COLO829 (cell line): ENCODE measurements around the gene VDAC1.
"Not testable (repeated sequence)": the region's sequence is repeated elsewhere in the genome, so short reads cannot be mapped to it uniquely, and the experiment has no call there.

Experiments
- DNase-seq: peaks from one replicate; pipeline ENCODE4 v3.0.0; 2012; ENCODE audit warnings: low spot score

VDAC1 gene

GRCh38 chr5:133995341-133995740 lies 9.4 kb downstream of the VDAC1 start:
- DNase-seq: no peak

DNA sequence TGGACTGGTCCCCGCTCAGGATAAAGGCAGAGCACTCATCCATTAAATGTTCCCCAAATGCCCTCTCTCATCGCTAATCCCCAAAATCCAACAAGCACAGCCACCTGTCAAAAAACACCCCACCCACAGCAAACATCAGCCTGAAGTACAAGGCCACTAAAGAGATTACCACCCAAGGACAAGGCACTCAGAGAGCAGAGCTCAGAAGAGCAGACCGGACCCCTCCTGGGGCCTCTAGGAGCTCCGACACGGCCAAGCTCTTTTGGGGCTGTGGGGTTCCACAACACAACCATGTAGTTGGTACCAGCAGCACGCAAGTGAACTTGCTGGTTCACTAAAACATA lies 9.8 kb downstream of the VDAC1 start:
- DNase-seq: no peak

- DNase-seq: no peak
Measured at GRCh38 chr5:133994297-133994989, 10.3 kb downstream of the VDAC1 start.

DNA sequence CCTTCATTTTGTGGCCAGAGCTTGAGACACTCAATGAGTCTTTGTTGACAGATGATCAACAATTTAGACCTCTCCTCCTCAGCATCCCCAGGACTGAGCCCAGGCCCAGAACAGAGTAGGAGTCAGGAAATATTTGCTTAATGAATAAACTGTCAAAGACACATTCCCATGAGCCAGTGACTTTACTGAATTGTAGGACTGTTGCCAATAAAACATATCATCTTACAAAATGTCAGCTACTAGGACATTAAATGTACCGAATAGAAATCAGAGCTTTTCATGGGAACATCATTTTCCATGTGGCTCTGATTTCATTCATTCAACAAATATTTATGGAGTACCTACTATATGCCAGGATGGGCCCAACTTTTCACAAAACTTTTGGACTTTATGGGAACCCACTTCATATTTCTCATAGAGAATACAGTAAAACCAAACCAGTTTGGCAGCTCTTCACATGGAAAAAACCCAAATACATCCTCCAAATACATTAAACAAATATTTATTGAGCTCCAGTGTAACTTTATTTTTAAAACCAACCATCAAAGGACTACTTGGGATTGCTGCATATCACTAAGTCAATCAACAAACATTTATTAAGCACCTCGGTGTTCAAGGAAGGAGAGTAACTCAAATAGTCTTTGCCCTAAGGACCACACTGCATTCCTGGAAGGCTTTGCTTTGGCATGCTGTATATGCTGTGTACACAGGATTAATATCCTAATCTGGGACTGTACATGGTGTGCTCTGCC lies 11.4 kb downstream of the VDAC1 start:
- peak; percentile 73 for DNase-seq

- no peak for DNase-seq
Measured at GRCh38 chr5:133992429-133993155, 12.2 kb downstream of the VDAC1 start.

- no peak for DNase-seq
Measured at GRCh38 chr5:133991171-133991910, 13.4 kb downstream of the VDAC1 start.

GRCh38 chr5:133990396-133990795 lies 14.4 kb downstream of the VDAC1 start:
- DNase-seq: no peak

- DNase-seq: no peak
Measured at GRCh38 chr5:133985540-133986180, 19.1 kb downstream of the VDAC1 start.

DNA sequence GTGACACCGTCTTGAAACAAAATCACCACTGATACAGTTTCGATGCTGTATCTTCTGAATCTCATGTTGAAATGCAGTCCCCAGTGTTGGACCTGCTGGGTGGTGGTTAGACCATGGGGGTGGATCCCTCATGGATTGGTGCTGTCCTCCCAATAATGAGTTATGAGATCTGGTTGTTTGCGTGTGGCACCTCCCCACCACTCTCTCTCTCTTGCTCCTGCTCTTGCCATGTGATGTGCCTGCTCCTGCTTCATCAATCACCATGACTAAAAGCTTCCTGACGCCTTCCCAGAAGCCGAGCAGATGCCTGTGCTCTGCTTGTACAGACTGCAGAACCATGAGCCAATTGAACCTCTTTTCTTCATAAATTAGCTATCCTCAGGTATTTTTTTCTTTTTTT lies 21.1 kb downstream of the VDAC1 start:
- no peak for DNase-seq

- DNase-seq: no peak
Measured at GRCh38 chr5:133981714-133982113, 23.1 kb downstream of the VDAC1 start.

DNA sequence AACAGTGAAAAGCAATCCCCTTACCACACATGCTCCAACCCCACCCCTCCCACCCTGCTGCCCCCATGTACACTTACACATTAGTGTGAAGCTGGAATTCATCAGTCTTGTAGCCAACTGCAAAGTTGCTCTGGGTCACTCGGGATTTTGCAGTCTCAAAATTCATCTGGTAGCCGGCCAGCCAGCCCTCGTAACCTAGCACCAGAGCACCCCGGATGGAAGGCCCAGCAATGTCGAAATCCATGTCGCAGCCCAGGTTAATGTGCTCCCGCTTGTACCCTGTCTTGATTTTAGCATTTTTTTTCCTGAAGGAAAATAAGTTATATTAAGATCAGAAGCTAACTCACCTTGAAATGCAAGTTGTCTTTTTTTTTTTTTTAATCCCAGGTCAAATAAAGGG lies 24.1 kb downstream of the VDAC1 start:
- no peak for DNase-seq

DNA sequence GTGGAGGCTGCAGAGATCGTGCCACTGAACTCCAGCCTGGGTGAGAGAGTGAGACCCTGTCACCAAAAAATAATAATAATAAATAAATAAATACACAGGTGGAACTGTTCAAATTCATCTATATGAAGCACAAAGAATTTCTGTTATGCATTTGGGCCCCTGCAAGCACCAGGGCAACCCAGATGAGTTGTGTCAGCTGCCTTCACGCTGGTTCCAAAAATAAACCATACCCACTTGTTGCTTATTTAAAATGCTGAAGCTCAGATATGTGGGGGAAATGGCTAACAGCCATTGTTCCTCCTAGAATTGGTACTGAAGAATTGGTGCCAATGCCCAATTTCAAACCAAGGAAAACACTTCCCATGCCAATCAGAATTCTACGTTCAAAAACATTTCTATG lies 25.8 kb downstream of the VDAC1 start:
- DNase-seq: no peak

DNA sequence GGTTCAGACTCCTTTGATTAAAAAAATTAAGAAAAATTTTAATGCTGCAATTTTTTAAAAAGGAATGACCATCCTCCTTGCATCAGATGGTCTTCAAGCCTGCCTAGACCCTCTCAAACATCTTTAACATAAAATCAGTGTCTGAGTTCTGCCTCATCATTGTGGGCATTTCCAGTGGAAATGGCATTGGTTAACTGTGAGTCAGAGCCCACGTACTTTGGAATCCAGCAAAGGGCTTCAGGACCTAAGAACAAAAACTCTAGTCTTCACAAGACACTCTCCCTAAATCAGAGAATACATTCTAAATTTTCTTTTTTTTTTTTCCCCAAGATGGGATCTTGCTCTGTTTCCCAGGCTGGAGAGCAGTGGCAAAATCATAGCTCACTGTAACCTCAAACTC lies 26.9 kb downstream of the VDAC1 start:
- peak; percentile 70 for DNase-seq

DNA sequence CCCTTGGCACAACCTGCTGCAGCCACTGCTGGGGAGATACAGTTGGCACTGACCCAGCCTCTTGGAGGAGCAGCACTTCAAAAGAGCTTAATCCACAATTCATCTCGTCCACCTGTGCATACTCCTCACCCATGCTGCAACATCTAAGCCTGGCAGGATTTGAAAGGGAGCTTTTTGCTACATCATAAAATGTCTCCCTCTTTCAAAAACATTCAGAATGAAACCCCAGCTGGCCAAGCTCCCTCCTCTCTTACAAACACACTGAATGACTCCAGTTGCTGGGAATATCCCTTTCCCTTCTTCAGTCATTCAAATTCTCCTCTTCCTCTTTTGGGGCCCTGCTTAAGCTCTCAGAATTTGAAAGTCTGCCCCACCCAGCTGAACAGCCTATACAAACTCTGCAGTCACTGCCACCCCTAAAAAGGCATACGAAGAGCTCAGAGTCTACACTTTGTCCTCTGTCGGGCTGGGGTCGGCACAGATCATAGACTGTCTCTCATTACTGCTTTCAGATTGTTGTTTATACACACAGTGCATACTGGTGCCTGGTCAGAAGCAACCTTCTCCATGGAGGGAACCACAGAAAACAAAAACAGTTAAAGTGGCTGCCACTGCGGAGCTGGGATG lies 27.5 kb downstream of the VDAC1 start:
- no peak for DNase-seq

DNA sequence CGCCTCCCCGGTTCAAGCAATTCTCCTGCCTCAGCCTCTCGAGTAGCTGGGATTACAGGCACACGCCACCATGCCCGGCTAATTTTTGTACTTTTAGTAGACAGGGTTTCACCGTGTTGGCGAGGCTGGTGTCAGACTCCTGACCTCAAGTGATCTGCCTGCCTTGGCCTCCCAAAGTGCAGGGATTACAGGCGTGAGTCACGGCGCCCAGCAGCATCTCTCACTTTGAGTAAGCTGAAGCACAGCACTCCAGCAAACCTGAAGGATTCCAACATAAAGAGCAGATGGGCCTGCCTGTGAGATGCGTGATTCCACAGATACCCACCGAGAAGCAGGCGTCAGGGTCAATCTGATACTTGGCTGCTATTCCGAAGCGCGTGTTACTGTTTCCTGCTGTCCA lies 29.2 kb downstream of the VDAC1 start:
- DNase-seq: not testable (repeated sequence)

DNA sequence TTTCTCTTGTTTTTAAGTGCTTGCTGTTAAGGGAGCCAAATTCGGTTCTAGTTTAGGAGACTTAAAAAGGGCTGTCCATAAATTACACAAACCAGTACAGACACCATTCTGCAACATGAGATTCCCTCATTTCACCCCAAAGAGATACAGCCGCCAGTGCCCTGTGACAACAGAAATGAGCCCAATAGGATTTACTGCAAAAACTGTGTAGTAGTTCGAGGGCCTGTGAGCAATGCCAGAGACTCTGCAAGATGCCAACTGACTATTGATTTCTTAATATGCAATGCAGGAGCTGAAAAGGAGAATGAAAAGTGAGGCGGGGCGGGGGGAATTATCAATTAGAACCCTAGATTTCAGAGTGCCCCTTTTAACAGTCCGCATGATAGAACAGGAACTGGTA lies 30.6 kb downstream of the VDAC1 start:
- DNase-seq: no peak

- DNase-seq: no peak
Measured at GRCh38 chr5:133970325-133970909, 34.4 kb downstream of the VDAC1 start.

DNA sequence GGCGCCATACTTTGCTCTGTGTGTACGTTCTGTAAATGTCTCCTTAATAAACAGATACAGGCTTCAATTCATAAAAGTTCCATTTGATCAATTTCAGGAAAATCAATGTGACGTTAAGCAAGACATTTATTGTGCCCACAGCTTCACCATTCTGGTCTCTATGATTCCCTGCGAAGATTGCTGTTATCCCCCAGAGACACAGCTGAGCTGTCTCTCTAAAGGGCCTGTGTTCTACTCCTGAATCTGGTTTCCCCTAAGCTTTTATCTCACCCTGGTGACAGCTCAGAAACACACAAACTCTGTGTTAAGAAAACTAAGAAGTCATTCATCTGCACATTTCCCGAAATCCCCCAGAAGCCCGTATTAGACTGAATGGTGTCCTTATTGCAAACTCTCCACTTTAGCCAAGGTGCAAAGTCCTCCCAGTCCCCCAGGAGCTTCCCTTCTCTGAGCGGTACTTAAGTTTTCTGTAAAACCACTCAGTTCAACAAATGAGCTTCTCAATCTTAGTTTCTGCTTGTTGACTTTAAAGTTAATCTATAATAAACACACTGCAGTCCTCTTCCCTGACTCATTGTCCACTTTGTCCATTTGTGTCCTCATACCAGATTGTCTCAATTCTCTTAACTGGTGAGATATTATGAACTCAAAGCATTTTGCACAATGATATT lies 35.0 kb downstream of the VDAC1 start:
- peak; percentile 94 for DNase-seq

- DNase-seq: peak; percentile 86
Measured at GRCh38 chr5:133968204-133968980, 36.4 kb downstream of the VDAC1 start, which contains the start of gene C5orf15. C5orf15 (minus strand) TSS chr5:133968625; CDS start chr5:133968584, 41 bp downstream.
